SK-N-SH treated with all-trans-retinoic acid at 6 μM for 48 hours (cell line): ENCODE data around the gene TAGLN2.

Experiments used
- ATAC-seq: fragments of 200-7000 bp; cut with Tn5 transposase; 3 replicates; pipeline ENCODE4 v1.9.1; 2020; ENCODE audit warnings: mild to moderate bottlenecking, moderate library complexity
- ARNTL ChIP-seq: fragments of 450-650 bp; formaldehyde crosslinking; IDR thresholded peaks from 2 replicates; pipeline ENCODE4 v1.5.0; 2020; ENCODE audit warnings: low read depth, mild to moderate bottlenecking, moderate library complexity, borderline replicate concordance
- BACH2 ChIP-seq: fragments of 250-450 bp; sonication (Bioruptor Pico); IDR thresholded peaks from 2 replicates; pipeline ENCODE4 v1.9.0; 2021; ENCODE audit warnings: mild to moderate bottlenecking, borderline replicate concordance
- CSDC2 ChIP-seq: fragments of 250-450 bp; sonication (Bioruptor Pico); IDR thresholded peaks from 2 replicates; pipeline ENCODE4 v1.5.0; 2020; ENCODE audit warnings: mild to moderate bottlenecking, moderate library complexity
- ESRRG ChIP-seq: fragments of 250-450 bp; sonication (Bioruptor Pico); IDR thresholded peaks from 2 replicates; pipeline ENCODE4 v1.6.1; 2021; ENCODE audit warnings: mild to moderate bottlenecking
- GLIS3 ChIP-seq: fragments of 250-450 bp; sonication (Bioruptor Pico); IDR thresholded peaks from 2 replicates; pipeline ENCODE4 v1.5.0; 2020; ENCODE audit warnings: mild to moderate bottlenecking, moderate library complexity
- ISL1 ChIP-seq: fragments of 250-450 bp; sonication (Bioruptor Pico); IDR thresholded peaks from 2 replicates; pipeline ENCODE4 v2.1.2; 2022; ENCODE audit warnings: mild to moderate bottlenecking, moderate library complexity
- OSR1 ChIP-seq: fragments of 250-450 bp; sonication (Bioruptor Pico); IDR thresholded peaks from 2 replicates; pipeline ENCODE4 v1.8.0; 2022; ENCODE audit warnings: moderate library complexity, mild to moderate bottlenecking, inconsistent platforms
- PPARA ChIP-seq: fragments of 250-450 bp; sonication (Bioruptor Pico); IDR thresholded peaks from 2 replicates; pipeline ENCODE4 v1.5.0; 2020; ENCODE audit warnings: mild to moderate bottlenecking, borderline replicate concordance
- RARB ChIP-seq: fragments of 250-450 bp; sonication (Bioruptor Pico); IDR thresholded peaks from 2 replicates; pipeline ENCODE4 v1.8.0; 2021; ENCODE audit warnings: mild to moderate bottlenecking, moderate library complexity
- TCF4 ChIP-seq: fragments of 250-450 bp; sonication (Bioruptor Pico); IDR thresholded peaks from 2 replicates; pipeline ENCODE4 v1.8.0; 2021; ENCODE audit warnings: mild to moderate bottlenecking, moderate library complexity, borderline replicate concordance
- TOX ChIP-seq: fragments of 250-450 bp; sonication (Bioruptor Pico); IDR thresholded peaks from 2 replicates; pipeline ENCODE4 v1.8.0; 2021; ENCODE audit warnings: mild to moderate bottlenecking, moderate library complexity, borderline replicate concordance
- ZC3H10 ChIP-seq: fragments of 250-450 bp; sonication (Bioruptor Pico); IDR thresholded peaks from 2 replicates; pipeline ENCODE4 v1.5.1; 2021; ENCODE audit warnings: mild to moderate bottlenecking, moderate library complexity
- ZFP30 ChIP-seq: fragments of 450-650 bp; formaldehyde crosslinking; IDR thresholded peaks from 2 replicates; pipeline ENCODE4 v1.5.0; 2022; ENCODE audit warnings: mild to moderate bottlenecking, moderate library complexity
- ZNF565 ChIP-seq: fragments of 450-650 bp; formaldehyde crosslinking; conservative IDR thresholded peaks from 2 replicates; pipeline ENCODE4 v1.5.0; 2020; ENCODE audit warnings: low read depth, mild to moderate bottlenecking, moderate library complexity
- ZNF70 ChIP-seq: fragments of 450-650 bp; formaldehyde crosslinking; IDR thresholded peaks from 2 replicates; pipeline ENCODE4 v1.5.0; 2020; ENCODE audit warnings: mild to moderate bottlenecking, moderate library complexity
- TF ChIP-seq, protein P1 (sequence below): fragments of 250-450 bp; sonication (Bioruptor Pico); IDR thresholded peaks from 2 replicates; pipeline ENCODE4 v1.5.0; 2020; ENCODE audit warnings: mild to moderate bottlenecking, moderate library complexity
- TF ChIP-seq, protein P2 (sequence below): fragments of 250-450 bp; sonication (Bioruptor Pico); IDR thresholded peaks from 2 replicates; pipeline ENCODE4 v1.5.1; 2021; ENCODE audit warnings: mild to moderate bottlenecking, moderate library complexity
- TF ChIP-seq, protein P3 (sequence below): fragments of 250-450 bp; sonication (Bioruptor Pico); IDR thresholded peaks from 2 replicates; pipeline ENCODE4 v1.8.0; 2021; ENCODE audit warnings: low read depth, mild to moderate bottlenecking, moderate library complexity, borderline replicate concordance
- TF ChIP-seq, protein P4 (sequence below): fragments of 250-450 bp; sonication (Bioruptor Pico); IDR thresholded peaks from 2 replicates; pipeline ENCODE4 v1.8.0; 2020; ENCODE audit warnings: mild to moderate bottlenecking, moderate library complexity, borderline replicate concordance

The TAGLN2 gene

DNA sequence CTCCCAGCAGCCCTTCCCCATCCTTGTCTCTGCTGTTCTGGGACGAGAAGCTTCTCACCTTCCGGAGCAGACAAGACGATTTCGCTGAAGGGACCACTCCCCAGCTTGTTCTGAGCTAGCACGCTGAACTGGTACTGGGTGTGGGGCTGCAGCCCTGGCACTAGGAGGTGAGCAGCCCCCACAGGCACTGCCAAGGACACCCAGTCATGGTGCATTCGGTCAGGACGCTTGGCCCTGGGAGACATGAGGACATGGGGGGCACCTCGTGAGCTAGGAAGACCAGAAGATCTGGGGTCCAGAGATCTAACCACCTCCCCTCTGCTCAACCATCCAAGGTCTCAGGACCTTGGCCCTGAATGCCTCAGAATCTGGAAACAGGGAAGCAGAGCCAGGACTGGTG, 5.3 kb upstream of the TAGLN2 start (continued):
- TF ChIP-seq, protein P1, sequence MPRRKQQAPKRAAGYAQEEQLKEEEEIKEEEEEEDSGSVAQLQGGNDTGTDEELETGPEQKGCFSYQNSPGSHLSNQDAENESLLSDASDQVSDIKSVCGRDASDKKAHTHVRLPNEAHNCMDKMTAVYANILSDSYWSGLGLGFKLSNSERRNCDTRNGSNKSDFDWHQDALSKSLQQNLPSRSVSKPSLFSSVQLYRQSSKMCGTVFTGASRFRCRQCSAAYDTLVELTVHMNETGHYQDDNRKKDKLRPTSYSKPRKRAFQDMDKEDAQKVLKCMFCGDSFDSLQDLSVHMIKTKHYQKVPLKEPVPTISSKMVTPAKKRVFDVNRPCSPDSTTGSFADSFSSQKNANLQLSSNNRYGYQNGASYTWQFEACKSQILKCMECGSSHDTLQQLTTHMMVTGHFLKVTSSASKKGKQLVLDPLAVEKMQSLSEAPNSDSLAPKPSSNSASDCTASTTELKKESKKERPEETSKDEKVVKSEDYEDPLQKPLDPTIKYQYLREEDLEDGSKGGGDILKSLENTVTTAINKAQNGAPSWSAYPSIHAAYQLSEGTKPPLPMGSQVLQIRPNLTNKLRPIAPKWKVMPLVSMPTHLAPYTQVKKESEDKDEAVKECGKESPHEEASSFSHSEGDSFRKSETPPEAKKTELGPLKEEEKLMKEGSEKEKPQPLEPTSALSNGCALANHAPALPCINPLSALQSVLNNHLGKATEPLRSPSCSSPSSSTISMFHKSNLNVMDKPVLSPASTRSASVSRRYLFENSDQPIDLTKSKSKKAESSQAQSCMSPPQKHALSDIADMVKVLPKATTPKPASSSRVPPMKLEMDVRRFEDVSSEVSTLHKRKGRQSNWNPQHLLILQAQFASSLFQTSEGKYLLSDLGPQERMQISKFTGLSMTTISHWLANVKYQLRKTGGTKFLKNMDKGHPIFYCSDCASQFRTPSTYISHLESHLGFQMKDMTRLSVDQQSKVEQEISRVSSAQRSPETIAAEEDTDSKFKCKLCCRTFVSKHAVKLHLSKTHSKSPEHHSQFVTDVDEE (CRISPR knock-in tag) = no peak
- TF ChIP-seq ZNF70 (CRISPR knock-in tag) = no peak
- TF ChIP-seq, all 23 proteins: peak for 0

DNA sequence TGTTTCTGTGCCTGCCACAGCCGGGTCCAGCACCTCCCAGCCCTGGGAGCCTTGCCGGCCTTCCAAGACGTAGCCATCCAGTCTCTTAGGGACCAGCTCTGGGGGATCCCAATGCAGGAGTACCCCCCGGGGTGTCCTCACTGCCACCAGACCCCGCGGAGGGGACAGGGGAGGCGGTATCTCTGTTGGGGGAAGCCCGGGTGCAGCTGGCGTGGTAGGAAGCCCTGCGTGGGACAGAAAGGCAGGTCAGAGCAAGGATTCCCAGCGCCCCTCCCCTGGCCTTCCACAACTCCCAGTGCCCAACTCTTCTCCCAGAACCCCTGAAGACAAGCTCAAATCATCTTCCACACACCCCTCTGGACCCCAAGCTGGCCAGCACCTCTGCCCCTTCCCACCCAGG, 4.9 kb upstream of the TAGLN2 start:
- no peak for TF ChIP-seq ISL1 (CRISPR knock-in tag)
- TF ChIP-seq ZNF565 (CRISPR knock-in tag) = no peak
- TF ChIP-seq CSDC2 = no peak
- TF ChIP-seq OSR1 (CRISPR knock-in tag) = no peak
- TF ChIP-seq, protein P2, sequence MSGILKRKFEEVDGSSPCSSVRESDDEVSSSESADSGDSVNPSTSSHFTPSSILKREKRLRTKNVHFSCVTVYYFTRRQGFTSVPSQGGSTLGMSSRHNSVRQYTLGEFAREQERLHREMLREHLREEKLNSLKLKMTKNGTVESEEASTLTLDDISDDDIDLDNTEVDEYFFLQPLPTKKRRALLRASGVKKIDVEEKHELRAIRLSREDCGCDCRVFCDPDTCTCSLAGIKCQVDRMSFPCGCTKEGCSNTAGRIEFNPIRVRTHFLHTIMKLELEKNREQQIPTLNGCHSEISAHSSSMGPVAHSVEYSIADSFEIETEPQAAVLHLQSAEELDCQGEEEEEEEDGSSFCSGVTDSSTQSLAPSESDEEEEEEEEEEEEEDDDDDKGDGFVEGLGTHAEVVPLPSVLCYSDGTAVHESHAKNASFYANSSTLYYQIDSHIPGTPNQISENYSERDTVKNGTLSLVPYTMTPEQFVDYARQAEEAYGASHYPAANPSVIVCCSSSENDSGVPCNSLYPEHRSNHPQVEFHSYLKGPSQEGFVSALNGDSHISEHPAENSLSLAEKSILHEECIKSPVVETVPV = no peak
- TF ChIP-seq PPARA (CRISPR knock-in tag) = no peak
- no peak for TF ChIP-seq ESRRG (CRISPR knock-in tag)
- no peak for TF ChIP-seq ARNTL (CRISPR knock-in tag)
- TF ChIP-seq, protein P3, sequence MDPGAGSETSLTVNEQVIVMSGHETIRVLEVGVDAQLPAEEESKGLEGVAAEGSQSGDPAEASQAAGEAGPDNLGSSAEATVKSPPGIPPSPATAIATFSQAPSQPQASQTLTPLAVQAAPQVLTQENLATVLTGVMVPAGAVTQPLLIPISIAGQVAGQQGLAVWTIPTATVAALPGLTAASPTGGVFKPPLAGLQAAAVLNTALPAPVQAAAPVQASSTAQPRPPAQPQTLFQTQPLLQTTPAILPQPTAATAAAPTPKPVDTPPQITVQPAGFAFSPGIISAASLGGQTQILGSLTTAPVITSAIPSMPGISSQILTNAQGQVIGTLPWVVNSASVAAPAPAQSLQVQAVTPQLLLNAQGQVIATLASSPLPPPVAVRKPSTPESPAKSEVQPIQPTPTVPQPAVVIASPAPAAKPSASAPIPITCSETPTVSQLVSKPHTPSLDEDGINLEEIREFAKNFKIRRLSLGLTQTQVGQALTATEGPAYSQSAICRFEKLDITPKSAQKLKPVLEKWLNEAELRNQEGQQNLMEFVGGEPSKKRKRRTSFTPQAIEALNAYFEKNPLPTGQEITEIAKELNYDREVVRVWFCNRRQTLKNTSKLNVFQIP = no peak
- TF ChIP-seq ZNF70 (CRISPR knock-in tag) = no peak
- no peak for ATAC-seq

DNA sequence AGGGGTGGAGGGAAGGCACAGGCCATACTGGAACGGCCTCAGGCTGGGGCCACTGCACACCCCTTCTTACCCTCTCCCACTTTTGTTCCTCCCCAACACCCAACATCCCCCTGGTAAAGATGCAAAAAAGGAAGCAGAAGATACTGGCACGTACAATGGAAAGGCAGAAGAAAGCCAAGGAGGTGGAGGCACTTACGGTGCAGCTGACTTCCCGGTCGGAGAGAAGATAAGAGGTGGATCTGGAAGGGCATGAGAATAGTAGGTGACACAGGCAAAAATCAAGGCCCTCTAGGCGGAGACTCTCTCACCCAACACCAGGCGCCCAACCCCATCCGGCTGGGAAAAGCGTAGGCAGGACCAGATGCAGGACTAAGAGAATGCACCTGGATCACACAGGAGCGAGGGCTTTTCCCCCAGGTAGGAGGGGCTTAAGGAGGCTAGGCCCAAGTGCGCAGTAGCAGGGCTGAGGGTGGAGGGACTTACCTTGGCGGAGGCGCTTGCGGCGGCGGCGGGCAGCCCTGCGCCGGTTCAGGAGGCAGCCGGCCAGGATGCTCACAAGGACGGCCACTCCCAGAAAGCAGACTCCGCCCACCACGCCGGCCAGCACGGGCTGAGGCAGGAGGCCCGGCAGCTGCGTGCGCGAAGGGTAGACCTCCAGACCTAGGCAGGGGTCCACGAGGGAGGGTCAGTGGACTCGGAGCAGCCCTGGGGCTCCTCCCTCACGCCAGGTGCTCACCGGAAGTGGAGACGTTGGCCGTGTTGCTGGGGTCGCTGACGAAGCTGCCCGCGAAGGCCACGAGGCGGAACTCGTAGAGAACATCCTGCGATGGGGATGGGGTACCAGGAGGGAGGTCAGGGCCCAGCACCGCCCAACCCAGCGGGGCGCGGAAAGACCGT, 4.1 kb upstream of the TAGLN2 start:
- no peak for ATAC-seq
- TF ChIP-seq GLIS3 = no peak
- TF ChIP-seq OSR1 (CRISPR knock-in tag) = no peak
- TF ChIP-seq, protein P1 (CRISPR knock-in tag) = no peak
- TF ChIP-seq PPARA (CRISPR knock-in tag) = no peak
- TF ChIP-seq, protein P3 = no peak
- no peak for TF ChIP-seq TCF4 (CRISPR knock-in tag)
- TF ChIP-seq RARB (CRISPR knock-in tag) = no peak
- TF ChIP-seq, protein P4, sequence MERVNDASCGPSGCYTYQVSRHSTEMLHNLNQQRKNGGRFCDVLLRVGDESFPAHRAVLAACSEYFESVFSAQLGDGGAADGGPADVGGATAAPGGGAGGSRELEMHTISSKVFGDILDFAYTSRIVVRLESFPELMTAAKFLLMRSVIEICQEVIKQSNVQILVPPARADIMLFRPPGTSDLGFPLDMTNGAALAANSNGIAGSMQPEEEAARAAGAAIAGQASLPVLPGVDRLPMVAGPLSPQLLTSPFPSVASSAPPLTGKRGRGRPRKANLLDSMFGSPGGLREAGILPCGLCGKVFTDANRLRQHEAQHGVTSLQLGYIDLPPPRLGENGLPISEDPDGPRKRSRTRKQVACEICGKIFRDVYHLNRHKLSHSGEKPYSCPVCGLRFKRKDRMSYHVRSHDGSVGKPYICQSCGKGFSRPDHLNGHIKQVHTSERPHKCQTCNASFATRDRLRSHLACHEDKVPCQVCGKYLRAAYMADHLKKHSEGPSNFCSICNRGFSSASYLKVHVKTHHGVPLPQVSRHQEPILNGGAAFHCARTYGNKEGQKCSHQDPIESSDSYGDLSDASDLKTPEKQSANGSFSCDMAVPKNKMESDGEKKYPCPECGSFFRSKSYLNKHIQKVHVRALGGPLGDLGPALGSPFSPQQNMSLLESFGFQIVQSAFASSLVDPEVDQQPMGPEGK (CRISPR knock-in tag) = no peak
- TF ChIP-seq BACH2 = no peak
- TF ChIP-seq TOX (CRISPR knock-in tag) = no peak
- no peak for TF ChIP-seq ISL1 (CRISPR knock-in tag)
- TF ChIP-seq ZFP30 (CRISPR knock-in tag) = no peak
- TF ChIP-seq ARNTL (CRISPR knock-in tag) = no peak
- TF ChIP-seq ZC3H10 (CRISPR knock-in tag) = no peak
